ENCODE measurements around the gene STXBP5. TPM values are rescaled to one million over a fixed set of nuclear protein-coding genes. Genes with fewer than 3 reads are reported as not detected.

Gene STXBP5
- total RNA-seq, 2 experiments from 2014 or later: 11.4 to 11.5 TPM

DNA sequence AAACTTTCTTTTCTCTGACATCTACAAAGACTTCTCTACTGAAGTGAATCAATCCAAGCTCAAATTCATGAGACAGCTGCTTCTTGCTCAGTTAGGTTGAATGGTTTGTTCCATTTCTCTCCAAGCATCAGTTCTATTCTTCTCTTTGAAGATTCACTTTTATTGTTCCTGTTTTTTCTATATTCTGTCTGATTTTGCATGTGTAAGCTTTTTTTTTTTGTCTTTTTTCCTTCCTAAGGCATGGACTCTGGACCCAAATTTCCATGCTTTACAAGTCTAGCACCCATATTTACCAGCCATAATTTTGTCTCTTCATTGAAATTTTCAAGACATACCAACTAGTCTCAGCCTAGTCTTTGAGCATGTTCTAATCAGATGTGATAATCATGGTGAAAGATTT lies 25.9 kb upstream of the STXBP5 start:
- no peak for ATAC-seq

DNA sequence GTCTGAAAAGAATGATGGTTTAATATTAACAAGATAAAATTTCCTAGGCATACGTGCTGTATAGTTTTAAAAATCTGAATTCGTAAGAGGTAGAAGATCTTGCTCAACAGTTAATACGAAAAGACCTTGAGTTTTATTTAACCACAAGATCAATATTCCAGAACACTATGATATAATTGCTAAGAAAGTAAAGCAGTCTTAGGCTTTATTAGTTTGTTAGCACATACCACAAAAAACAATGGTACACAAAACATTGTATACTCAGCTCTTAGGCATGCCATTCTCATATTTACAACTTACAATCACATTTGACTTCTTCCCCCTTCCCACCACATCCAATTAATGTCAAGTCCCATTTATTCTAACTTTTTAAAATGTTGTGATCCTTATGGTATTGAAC lies 24.4 kb upstream of the STXBP5 start:
- POLR2A ChIA-PET: no interaction called here
- no peaks in the 10 kb centered on the region for H3K36me3 Mint-ChIP-seq (ENCODE audit: low read depth)
- ATAC-seq (no peak), DNase-seq (no peak)
- H3K27me3 Mint-ChIP-seq: no peaks in the 10 kb centered on the region
- no peak overlapping the region for H3K27ac Mint-ChIP-seq
- intact Hi-C loops (cut with micrococcal nuclease): no loop called here
- no peak overlapping the region for H3K4me3 Mint-ChIP-seq
- H3K9me3 Mint-ChIP-seq: no peaks in the 10 kb centered on the region
- CTCF ChIA-PET: no interaction called here
- TF ChIP-seq, protein P1, sequence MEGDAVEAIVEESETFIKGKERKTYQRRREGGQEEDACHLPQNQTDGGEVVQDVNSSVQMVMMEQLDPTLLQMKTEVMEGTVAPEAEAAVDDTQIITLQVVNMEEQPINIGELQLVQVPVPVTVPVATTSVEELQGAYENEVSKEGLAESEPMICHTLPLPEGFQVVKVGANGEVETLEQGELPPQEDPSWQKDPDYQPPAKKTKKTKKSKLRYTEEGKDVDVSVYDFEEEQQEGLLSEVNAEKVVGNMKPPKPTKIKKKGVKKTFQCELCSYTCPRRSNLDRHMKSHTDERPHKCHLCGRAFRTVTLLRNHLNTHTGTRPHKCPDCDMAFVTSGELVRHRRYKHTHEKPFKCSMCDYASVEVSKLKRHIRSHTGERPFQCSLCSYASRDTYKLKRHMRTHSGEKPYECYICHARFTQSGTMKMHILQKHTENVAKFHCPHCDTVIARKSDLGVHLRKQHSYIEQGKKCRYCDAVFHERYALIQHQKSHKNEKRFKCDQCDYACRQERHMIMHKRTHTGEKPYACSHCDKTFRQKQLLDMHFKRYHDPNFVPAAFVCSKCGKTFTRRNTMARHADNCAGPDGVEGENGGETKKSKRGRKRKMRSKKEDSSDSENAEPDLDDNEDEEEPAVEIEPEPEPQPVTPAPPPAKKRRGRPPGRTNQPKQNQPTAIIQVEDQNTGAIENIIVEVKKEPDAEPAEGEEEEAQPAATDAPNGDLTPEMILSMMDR (IDR thresholded peaks at IDR 0.05): no peak
- H3K4me1 Mint-ChIP-seq (ENCODE audit: low read depth): no peaks in the 10 kb centered on the region

More for the DNA sequence above, 25.9 kb upstream of the STXBP5 start:
- no peak for DNase-seq
- ChIA-PET CTCF (no interaction called here), POLR2A (no interaction called here)
- no peaks in the 10 kb centered on the region for H3K27me3 Mint-ChIP-seq
- no peaks in the 10 kb centered on the region for H3K36me3 Mint-ChIP-seq (ENCODE audit: low read depth)
- intact Hi-C loops (cut with micrococcal nuclease): no loop called here
- TF ChIP-seq, protein P1 (IDR thresholded peaks at IDR 0.05): no peak
- H3K4me3 Mint-ChIP-seq: no peak overlapping the region
- H3K9me3 Mint-ChIP-seq: no peaks in the 10 kb centered on the region
- H3K27ac Mint-ChIP-seq: no peak overlapping the region
- H3K4me1 Mint-ChIP-seq (ENCODE audit: low read depth): no peaks in the 10 kb centered on the region

DNA sequence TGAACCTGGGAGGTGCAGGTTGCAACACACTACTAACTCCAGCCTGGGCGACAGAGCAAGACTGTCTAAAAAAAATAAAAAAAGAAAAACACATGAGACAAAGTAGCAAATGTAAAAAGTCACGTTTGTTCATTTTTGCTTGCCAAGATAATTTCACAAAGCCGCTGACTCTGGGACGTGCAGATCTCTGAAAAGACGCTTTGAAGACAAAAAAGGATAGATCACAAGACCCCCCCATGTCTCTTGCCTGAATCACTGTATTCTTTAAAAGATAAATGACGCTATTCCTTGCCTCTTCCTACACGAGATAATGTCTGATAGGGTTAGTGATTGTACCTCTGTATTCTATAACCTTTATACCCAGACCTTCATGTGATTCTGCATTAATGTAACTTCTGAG lies 23.3 kb upstream of the STXBP5 start:
- intact Hi-C loops (cut with micrococcal nuclease): no loop called here
- Mint-ChIP-seq H3K27me3 (no peaks in the 10 kb centered on the region), H3K9me3 (no peaks in the 10 kb centered on the region), H3K36me3 (ENCODE audit: low read depth) (no peaks in the 10 kb centered on the region), H3K4me3 (no peak overlapping the region), H3K4me1 (ENCODE audit: low read depth) (no peaks in the 10 kb centered on the region), H3K27ac (no peak overlapping the region)
- ChIA-PET CTCF (no interaction called here), POLR2A (no interaction called here)
- ATAC-seq: no peak
- DNase-seq: no peak
- TF ChIP-seq, protein P1 (IDR thresholded peaks at IDR 0.05): no peak

DNA sequence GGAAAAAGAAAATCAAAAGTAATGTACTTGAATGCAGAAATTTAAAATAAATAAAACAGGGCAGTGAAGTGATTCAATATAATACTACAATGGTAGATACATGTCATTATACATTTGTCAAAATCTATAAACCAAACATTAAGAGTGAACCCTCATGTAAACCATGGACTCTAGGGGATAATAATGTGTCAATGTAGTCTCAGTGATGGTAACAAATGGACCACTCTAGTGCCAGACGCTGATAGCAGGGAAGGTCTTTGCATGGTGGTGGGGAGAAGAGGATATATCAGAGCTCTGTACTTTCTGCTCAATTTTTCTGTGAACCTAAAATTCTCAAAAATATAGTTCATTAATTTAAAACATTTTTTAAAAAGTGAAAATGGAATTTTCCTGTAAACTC lies 19.8 kb upstream of the STXBP5 start:
- ATAC-seq (no peak), DNase-seq (no peak)
- H3K9me3 Mint-ChIP-seq: no peaks in the 10 kb centered on the region
- no peak overlapping the region for H3K4me3 Mint-ChIP-seq
- no peak overlapping the region for H3K27ac Mint-ChIP-seq
- TF ChIP-seq, protein P1 (IDR thresholded peaks at IDR 0.05): no peak
- H3K36me3 Mint-ChIP-seq (ENCODE audit: low read depth): no peaks in the 10 kb centered on the region
- no peaks in the 10 kb centered on the region for H3K4me1 Mint-ChIP-seq (ENCODE audit: low read depth)
- peaks cover 1% of the 10 kb centered on the region for H3K27me3 Mint-ChIP-seq
- CTCF ChIA-PET: no interaction called here
- POLR2A ChIA-PET: no interaction called here
- intact Hi-C loops (cut with micrococcal nuclease): no loop called here

DNA sequence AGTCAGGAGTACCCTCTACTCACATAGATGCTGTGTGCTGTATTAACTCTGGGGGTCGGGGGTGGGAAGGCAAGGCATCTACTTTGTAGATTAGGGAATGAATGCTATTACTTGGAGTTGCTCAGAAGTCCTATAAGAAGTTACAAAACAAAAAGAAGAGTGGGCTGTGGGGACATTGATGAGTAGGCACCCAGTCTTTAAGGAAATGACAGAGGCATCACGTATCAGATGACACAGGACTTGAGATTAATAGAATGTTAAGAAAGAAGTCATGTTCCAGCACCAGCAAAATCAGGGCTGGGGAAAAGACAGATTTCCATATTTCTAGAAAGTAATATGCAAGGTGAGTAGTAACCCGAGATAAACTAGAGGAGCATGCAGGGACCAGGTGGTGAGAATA lies 19.0 kb upstream of the STXBP5 start:
- ChIA-PET POLR2A (no interaction called here), CTCF (no interaction called here)
- intact Hi-C loops (cut with micrococcal nuclease): no loop called here
- Mint-ChIP-seq H3K4me3 (no peak overlapping the region), H3K9me3 (no peaks in the 10 kb centered on the region), H3K36me3 (ENCODE audit: low read depth) (no peaks in the 10 kb centered on the region), H3K4me1 (ENCODE audit: low read depth) (no peaks in the 10 kb centered on the region), H3K27me3 (peaks cover 1% of the 10 kb centered on the region), H3K27ac (no peak overlapping the region)
- TF ChIP-seq, protein P1 (IDR thresholded peaks at IDR 0.05): no peak
- DNase-seq: no peak
- ATAC-seq: no peak

Measured in activated CD8-positive, alpha-beta T cell treated with anti-CD3 and anti-CD28 coated beads for 36 hours (primary cell).